ENCODE results near the gene TRMT10C.
"Not testable (repeated sequence)": the region's sequence is repeated elsewhere in the genome, so short reads cannot be mapped to it uniquely, and the experiment has no call there.

Gene TRMT10C

GRCh38 chr3:101561630-101562328 lies at the start of gene TRMT10C:
TRMT10C (plus strand) TSS chr3:101561868; CDS start chr3:101564782, 2,914 bp downstream.
- ATAC-seq, result peak; percentile 99

- peak; percentile 27 to 49 for ATAC-seq
Measured at GRCh38 chr3:101512396-101512645, 49.3 kb upstream of the TRMT10C start.

DNA sequence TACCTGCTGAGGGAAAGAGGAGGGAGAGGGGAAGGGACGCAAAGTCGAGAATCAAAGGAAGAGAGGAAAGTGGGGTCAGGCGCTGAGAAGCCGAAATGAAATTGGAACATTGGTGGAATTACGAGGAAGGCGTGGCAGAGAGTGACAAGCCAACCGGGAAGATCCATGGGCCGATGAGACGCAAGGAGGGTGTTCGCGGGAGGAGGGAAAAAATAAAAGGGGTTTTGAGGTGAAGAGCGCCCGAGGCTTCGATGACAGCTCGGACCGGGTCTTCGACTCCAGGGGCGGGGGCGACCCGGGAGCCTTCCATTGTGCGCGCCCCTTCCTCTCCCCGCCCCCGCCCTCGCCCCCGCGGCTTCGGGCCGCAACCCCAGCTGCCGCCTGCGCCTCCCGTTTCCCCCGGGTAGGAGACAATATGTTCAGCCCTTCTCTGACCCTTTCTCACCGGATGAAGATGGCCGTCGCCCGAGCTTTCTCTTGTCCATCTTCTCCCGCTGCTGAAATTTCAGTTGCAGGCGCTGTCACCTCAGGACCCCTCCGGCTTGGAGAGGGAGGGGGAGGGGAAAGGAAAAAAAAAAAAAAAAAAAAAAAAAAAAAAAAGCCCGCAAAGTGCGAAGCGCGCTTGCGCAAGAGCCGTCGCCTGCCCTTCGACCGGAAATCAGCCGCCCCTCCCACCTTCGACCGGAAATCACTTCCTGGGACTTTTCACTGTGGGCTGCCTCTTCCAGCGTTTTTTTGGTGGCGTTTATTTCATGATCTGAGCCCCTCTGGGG lies 48.8 kb upstream of the TRMT10C start, which contains the start of gene SENP7:
Gene SENP7 (minus strand): TSS at position 567 of the 773 bp plus-strand sequence. CDS start 82 bp downstream, at position 485.
- ATAC-seq, result peak; percentile 38 to 59

GRCh38 chr3:101513419-101513986 lies 48.2 kb upstream of the TRMT10C start:
- ATAC-seq, result peak in 1 of 2 donors; percentile 3

DNA sequence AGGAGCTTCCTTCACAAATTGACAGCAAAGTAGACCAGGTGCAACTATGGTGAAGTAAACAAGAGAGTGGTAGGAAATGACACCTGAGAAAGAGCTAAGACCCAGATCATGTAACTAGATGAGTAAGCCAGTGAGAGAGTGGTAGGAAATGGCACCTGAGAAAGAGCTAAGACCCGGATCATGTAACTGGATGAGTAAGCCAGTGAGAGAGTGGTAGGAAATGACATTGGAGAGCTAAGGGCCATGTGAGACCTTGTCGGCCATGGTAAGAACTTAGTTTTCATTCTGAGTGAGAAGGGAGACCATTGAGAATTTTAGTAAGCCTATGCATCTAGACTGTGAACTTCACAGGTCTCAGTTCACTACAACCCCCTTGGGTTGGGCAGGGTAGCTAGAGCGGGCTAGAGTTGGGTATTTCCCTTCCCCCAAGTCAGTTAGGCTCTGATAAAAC lies 43.2 kb upstream of the TRMT10C start:
- peak; percentile 98 to 99 for ATAC-seq

GRCh38 chr3:101519685-101520365 lies 41.8 kb upstream of the TRMT10C start:
- ATAC-seq, result no peak

DNA sequence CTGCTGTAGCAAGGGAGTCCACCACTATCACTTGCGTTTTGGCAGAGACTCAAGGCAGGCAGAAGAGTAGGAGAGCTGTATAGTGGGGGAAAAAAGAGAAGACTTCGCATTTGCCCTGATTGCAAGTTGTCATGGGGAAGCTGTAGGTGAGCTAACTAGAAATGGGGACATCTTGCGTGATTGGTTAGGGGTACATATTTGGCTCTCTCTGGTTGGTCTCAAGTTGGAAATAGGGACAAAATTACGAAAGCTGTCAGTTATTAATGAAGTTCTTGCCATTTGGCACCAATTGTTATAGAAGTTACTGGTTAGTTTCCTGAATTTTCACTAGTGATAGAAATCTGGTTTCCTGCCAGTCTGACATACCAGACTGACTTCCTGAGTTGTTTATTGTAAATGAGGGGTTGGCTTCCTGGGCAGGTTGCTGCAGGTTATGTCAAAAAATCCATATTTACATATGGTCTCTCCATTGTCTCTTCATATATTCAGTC lies 40.4 kb upstream of the TRMT10C start:
- no peak for ATAC-seq

DNA sequence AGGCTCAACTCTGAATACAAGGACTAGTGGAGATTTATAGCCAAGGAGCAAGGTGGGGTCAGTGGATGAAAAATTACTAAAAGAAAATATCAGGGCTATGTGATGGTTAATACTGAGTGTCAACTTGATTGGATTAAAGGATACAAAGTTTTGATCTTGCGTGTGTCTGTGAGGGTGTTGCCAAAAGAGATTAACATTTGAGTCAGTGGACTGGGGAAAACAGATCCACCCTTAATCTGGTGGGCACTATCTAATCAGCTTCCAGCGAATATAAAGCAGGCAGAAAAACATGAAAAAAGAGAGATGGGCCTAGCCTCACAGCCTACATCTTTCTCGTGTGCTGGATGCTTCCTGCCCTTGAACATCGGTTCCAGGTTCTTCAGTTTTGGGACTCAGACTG lies 34.2 kb upstream of the TRMT10C start:
- ATAC-seq, result no peak

- ATAC-seq, result no peak
Measured at GRCh38 chr3:101527906-101528305, 33.8 kb upstream of the TRMT10C start.

DNA sequence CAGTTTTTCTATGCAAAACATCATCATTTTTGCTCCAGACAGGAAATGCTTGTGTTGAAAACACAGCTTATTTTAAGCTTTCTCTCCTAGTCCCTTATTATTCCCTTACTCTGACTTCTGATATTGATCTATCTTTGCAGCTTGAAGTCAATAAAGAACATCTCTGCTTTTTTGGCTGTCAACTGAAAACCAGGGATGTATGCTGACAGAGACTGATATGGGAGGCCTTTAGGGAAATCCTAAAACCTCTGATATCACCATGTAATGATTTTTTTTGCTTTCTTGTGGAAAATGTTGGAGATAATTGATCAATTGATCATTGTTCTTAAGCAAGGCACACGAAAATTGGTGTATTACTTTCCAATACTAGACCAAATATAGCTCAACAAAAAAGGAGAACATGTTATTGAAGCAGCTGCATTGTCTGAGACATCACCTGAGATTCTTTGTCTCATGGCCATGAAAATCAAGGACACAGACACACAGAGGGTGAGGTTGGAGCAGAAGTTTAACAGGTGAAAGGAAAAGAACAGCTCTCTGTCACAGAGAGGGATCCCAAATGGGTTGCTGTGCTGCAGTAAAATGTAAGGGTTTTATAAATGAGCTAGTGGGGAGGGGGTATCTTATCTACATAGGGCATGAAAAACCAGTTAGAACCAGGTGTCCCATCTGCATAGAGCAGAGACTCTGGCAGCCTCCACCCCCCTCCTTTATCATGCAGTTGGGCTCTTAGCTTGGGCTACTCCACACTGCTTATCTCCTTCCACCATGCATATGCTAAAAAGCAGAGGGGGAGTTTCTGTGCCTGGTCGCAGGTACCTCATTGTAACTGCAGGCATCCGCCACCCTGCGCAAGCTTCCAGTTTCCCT lies 31.6 kb upstream of the TRMT10C start:
- ATAC-seq, result no peak

DNA sequence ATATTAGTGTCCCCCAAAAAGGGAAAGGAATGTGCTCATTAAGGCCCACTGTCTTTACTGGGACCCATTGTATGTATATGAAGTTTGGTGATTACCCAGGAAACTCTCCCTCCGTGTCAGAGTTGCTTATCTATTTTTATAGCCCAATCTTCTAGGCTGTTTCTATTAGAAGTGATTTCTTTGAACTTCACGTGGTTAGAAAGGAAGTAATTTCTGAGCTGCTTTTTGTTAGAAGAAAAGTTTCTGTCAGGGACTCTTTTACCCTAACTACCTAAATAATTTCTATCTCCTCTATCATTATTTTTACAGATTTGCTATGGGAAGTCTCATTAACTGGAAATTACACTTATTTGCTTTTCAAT lies 31.0 kb upstream of the TRMT10C start:
- ATAC-seq, result no peak

- no peak for ATAC-seq
Measured at GRCh38 chr3:101531473-101532086, 30.1 kb upstream of the TRMT10C start.

- ATAC-seq, result no peak
Measured at GRCh38 chr3:101532783-101533602, 28.7 kb upstream of the TRMT10C start.

DNA sequence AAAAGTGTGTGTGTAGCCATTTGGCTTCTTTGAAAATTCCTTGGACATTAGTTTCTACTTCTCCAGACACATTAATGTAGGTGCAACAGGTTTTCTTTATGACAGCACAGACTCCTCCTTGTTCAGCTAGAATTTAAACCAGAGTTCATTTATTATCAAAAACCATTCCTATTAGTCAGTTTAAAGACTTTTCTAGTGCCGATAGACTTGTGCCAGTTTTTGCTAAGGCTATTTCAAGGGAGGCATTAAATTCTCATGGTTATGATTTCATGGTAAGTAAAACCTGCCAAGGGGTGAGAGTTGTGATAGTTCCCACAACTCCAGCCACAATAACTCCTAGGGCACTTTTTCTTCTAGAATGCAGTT lies 28.1 kb upstream of the TRMT10C start:
- no peak for ATAC-seq

GRCh38 chr3:101535221-101535620 lies 26.4 kb upstream of the TRMT10C start:
- ATAC-seq, result no peak

DNA sequence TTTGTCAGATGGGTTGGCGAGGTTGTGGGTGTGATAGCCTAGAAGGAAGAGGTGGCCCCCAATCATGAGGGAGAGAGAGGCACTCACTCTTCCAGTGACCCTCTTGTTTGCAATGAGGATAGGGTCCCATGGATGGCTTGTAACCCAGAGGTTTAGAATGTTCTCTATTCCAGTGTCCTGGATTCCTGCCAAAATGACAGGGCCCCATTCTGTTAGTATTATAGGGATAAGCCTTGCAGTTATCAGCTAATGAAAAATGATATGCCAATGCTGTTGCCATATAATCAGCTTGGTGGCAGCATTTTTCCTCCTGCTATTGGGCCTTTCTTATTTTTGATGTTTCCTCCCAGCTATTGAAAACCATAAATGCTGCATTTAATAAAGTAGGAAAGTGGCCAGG lies 25.4 kb upstream of the TRMT10C start:
- no peak for ATAC-seq

- ATAC-seq, result not testable (repeated sequence)
Measured at GRCh38 chr3:101536955-101537354, 24.7 kb upstream of the TRMT10C start.

GRCh38 chr3:101542957-101543356 lies 18.7 kb upstream of the TRMT10C start:
- peak; percentile 20 to 44 for ATAC-seq

DNA sequence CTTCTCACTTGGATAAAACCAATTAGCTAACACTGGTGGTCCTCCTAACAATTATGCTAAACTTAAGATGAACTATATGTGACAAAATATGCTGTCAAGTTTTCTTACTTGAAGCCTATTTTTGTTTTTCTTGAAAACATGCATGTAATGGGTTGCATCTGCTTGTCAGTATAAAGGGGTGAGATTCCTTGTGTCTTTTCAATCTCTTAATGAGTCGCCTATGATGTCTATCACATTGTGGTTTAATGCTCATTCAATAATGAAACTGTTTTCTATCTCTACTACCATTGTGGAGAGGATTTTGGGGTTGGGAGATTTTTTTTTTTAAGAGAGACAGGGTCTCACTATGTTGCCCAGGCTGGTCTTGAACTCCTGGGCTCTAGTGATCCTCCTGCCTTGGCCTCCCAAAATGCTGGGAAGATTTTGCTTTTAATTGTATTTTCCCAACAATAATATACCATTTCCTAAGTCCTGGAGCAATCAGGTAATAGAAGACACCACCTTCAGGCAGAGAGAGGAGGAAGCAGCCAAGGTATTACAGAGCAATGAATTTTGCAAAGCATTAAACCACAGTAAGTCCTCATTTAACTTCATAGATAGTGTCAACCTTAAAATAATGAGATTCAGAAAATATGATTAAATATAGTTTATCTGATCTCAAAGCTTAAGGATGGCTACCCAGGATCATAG lies 17.4 kb upstream of the TRMT10C start:
- ATAC-seq, result peak; percentile 61 to 68

GRCh38 chr3:101548527-101549105 lies 13.1 kb upstream of the TRMT10C start:
- ATAC-seq, result no peak
